Stimulated activated CD4-positive, alpha-beta T cell treated with anti-CD3 and anti-CD28 coated beads, Interleukin-4, amount 100 ng/mL, for 24 hours (primary cell): Measurements from ENCODE around the gene NKX6-2.
"Not testable (repeated sequence)": the region's sequence is repeated elsewhere in the genome, so short reads cannot be mapped to it uniquely, and the experiment has no call there.

Experiments
- DNase-seq: peaks from one replicate; pipeline ENCODE4 v3.0.0-alpha.2; 2020

NKX6-2 gene

DNA sequence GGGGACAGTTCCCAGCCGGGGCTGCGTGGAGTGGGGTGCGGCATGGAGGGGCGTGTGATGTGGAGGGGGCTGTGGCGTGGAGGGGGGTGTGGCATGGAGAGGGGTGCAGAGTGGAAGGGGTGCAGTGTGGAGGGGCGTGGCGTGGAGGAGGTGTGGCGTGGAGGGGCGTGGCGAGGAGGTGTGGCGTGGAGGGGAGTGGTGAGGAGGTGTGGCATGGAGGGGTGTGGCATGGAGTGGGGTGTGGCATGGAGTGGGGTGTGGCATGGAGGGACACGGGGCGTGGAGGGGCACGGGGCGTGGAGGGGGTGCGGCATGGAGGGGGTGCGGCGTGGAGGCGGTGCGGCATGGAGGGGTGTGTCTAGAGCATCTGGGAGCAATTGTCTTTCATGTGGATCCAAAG, 33.6 kb downstream of the NKX6-2 start:
- DNase-seq = no peak

DNA sequence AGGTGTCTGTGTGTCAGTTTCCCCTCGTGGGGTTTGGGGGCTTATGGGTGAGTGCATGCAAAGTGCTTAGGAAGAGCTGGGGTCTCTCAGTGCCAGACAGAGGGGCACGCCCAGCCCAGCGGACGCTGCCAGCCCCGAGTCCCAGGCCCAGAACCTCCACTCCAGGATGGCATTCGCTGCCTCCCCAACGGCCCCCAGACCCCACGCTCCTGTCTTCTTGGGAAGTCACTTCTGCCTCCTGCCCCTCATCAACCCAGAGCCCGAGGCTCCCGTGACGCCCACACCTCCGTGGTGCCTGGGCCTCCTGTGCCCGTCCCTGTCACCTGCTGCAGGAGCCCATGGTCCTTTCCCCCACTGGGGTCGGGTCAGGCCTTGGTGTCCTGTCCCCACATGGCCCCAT, 35.0 kb downstream of the NKX6-2 start:
- no peak for DNase-seq

DNA sequence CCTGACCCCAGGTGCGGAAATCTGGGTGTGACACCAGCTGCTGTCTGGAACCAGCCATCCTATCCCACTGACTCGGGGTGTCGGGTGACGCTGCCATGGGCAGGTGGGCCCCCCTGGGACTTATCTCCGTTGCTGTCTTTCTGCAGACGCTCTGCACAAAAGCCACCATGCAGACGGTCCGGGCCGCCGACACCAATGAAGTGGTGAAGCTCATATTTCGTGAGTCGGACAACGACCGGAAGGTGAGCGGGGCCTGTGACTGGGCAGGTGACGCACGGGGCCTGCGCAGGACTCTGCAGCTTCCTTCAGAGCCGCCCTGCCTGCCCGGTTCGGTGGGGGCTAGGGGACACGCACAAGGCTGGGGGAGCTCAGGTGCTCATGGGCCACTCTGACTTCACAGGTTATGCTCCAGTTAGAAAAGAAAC, 36.6 kb downstream of the NKX6-2 start:
- no peak for DNase-seq

DNA sequence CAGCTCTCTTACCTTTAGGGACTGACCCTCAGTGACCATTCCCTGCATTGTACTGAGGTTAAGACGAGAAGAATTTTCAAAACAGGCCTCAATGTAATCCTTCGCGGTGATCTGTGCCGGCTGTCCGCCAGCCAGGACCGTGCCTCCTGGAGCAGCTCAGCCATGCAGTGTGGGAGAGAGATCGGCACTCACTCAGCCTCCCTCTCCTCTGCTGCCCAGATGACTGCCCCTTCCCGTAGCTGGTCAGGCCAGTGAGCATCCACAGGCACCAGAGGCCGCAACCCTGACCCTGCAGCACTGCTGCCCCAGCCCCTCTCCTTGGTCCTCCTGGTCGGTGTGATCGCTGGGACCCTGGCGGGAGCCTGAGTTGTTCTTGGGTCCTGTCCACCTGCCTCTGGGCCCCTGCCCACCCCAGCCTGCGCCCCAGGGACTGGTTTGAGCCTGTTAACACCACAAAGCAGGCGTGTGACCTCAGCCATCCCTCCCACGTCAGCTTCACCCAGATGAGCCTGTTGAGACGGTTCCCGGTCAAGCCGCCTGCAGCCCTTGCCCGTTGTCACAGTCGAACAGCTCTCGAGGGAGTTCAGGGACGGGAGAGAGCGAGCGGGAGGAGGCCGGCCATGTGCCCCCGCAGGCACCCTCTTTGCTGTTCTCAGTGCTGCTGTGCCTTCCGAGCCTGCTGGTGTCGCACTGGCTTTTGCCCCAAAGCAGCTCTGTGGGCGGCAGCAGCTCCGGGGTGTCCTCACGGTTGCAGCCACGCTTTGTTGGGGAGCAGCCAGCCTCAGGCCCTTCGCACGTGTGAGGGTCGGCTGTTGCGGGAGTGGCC, 37.2 kb downstream of the NKX6-2 start:
- no peak for DNase-seq

DNA sequence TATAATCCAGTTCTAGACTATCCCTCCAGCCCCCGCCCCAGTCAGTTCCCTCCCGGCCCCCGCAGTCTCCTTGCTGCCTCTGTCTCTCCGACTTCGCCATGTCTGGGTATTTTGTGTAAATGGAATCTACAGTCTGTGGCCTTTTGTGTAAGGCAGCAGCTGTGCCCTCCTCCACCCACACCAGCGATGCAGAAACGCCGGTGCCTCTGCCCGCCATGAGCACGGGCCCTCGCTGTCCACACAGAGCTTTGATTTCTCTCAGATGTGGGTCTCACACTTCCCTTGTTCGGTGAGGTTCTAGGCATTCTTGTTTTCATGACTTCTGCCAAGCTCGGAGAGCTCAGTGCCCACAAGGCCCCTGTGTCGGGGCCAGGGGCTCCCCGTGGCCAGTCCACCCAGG, 37.8 kb downstream of the NKX6-2 start:
- DNase-seq = no peak

DNA sequence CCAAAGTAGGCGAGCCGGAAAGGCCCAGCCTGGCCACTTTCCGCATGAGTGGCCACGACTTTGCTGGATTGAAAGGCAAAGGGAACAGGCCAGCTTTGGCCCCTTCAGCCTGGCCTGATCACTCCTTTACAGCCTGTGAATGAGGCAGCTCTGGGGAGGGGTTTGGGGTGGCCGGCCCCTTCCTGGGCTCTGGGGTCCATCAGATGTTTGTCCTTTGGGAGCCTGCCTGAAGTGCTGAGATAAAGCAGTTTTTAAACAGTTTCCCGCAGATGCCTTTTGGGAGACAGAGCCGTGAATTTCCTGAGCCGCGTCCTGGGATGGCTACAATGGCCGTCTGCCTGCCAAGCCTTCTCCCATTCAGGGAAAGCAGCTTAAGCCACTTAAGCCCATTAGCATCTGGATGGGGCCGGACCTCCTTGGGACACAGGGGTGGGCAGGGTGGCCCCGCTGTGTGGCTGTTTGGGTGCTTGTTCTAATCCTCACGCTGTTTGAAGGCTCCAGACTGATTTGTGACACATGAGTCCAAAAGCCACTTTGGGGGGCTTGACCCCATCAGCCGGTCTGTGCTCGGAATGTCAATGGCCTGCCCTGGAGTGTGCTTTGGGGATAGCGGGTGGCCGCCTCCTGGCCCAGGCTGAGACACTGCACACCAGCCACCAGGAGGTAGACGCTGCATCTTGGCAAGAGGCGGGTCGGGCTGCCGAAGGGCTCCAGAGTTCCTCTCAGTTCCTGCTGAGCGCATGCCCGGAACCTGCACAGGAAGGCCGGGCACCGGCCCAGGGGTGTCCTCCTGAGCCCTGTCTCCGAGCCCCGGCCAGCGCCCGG, 38.9 kb downstream of the NKX6-2 start:
- no peak for DNase-seq

DNA sequence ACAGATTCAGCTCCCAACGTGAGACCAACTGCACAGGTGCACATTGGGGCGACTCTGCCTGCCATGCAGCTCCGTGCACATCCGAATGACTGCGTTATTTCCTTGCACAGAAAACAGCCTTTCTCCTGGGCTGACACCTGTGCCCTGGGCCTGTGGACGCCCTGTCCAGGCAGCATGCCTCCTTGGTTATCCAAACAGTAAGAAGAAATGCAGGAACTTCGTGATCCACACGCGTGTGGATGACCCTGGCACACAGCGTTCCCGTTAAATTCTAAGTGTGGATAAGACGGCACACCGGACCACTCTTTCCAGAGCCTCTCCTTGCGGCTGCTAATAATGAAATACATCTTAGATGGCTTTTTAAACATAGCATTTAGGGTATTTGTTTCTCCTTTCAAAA, 39.6 kb downstream of the NKX6-2 start:
- no peak for DNase-seq

DNA sequence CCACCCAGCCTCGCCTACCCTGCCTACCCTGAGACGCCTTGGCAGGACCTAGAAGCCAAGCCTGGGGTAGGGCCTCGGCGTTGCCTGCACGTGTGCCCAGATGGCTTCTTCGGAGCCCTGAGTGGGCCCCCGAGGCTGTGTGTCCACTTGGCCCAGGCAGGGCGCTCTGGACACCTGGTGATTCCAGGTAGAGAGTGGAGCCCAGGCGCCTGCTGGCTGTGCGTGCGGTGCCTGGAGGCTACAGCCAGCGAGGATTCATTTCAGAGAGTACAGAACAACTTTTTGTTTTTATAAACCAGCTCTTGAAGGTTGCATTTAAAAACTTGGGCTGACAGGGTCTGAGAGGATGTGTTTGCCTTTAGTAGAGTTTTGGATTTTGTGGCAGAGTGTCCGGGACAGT, 40.0 kb downstream of the NKX6-2 start:
- no peak for DNase-seq

DNA sequence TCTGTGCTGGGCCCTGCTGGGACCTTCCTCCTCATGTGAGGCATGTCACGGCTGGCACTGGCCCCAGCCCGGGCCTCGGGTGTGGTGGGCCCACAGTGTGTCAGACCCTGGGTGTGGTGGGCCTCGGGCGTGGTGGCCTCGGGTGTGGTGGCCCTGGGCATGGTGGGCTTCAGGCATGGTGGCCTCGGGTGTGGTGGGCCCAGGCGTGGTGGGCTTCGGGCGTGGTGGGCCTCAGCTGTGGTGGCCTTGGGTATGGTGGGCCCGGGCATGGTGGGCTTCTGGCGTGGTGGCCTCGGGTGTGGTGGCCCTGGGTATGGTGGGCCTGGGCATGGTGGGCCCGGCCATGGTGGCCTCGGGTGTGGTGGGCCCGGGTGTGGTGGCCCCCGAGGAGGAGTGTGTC, 40.4 kb downstream of the NKX6-2 start:
- DNase-seq = no peak

DNA sequence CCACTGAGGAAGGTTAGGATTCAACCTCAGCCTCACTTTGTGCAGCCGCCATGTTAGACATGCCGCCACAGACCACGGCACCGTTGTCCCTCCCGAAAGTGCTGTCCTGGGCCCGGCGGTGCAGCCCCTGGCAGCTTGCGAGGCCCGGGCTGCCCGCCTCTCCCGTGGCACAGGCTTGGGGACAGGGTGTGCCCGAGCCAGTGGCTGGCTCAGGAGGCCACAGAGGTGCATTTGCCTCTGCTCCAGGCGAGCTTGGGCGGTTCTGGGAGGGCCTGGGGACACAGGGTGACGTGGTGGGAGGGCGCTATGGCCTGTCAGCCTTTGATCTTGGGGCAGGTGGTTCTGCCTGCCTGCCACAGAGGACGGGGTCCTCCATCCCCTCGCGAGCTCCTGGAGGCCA, 41.1 kb downstream of the NKX6-2 start:
- no peak for DNase-seq

DNA sequence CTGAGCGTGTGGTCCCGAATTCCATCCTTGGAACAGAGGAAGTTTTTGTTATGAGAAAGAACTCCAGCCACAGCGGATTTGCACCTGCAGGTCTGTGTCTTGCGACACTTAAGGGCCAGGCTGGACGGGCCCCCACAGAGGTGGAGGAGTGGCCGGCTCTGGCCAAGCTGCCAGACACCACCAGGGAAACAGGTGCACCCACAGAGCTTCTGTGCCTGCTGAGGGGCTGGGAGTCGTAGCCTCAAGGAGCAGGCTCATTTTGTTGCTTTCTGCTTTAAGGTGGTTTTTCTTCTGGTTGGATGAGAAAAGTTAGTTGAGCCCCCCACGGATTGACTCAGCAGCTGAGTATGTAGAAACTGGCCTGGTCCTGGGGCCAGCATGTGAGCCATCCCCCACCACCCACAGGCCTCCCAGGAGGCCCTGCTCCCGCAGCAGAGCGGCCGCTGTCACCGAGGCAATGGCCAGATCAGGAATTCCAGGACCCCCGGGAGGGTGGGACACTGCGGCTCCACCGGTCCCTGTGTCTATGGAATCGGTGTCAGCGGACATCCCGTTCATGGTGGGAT, 41.9 kb downstream of the NKX6-2 start:
- no peak for DNase-seq

DNA sequence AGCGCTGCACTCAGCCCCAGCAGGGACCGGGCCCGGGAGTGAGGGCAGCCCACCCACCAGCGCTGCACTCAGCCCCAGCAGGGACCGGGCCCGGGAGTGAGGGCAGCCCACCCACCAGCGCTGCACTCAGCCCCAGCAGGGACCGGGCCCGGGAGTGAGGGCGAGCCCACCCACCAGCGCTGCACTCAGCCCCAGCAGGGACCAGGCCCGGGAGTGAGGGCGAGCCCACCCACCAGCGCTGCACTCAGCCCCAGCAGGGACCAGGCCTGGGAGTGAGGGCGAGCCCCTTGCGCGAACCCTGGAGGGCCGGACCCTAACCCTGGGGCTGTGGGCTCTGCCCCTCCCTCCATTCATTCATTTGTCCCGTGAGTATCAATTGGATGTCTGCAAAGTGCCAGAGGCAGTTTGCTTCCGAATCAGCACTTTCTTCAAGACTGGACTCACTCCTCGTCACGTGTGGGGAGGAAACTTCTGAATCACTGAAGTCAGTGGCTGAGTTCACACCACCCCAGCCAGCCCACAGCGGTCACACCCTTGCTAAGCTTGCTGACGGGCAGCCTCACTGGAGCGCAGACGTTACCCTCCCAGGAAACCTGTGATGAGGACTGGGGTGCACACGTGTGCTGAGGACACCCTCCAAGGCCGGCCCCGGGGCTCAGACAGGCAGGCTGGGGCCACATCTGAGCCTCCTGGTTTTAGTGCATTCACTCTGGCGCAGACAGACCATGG, 42.6 kb downstream of the NKX6-2 start:
- not testable (repeated sequence) for DNase-seq

DNA sequence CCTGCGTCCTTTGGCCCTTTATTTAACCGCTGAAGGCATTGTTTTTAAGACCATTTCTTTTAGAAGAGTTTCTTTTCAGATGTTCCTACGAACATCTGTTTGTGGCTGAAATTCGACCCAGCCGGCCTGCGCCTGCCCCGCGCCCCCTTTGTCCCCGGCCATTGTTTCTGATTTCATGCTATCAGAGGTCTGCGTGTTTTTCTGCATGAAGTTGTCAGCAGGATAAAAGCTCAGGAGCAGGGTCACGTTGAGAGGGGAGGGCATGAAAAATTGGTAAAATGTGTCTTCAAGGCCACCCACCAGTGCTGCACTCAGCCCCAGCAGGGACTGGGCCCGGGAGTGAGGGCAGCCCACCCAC, 43.1 kb downstream of the NKX6-2 start:
- DNase-seq = no peak

DNA sequence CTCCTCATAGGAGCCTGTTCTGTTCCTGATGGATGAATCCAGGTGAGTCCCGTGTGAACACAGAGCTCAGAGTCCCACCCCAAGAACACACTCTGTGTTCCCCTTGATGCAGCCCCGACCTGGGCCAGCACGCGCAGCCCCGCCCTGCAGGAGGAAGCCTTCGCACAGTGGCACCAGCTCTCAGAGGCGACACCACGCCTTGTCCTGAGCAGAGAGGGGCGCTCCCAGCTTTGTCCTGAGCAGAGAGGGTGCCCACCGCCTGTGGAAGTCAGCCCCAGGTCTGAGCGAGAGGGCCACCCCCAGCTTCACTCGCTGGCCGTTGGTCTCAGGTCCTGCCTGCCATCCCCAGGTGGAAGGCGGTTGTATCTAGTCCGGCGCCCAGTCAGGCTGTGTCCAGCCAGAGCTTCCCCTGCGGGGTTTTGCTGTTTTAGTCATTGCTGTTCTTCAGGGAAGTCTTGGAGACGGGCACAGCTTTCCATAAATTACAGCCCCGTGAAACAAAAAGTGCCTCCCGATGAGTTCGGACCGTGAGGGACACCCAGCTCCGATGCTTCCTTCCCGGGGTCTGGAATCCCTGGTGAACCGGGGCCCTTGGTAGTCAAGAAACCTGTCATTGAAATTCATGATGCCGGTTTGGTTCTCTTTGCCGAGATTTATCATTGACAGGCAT, 43.6 kb downstream of the NKX6-2 start:
- DNase-seq = no peak

DNA sequence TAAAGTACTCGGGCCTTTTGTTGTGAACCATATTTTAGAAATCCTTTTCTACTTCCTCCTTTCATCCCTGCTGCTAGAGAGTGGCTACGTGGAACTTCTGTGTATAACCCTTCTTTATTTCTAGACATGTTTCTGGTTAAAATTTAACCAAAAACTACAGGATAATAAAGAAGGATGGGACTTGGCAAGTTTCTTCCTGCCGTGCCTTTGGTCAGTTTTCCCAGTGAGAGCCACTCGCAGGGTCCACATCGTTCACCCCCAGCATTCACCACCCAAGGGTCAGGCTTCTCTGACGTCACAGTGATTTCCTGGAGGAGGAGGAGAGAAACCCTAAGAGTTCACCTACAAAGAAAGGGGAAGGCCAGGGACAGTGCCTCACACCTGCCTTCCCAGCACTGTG, 45.4 kb downstream of the NKX6-2 start:
- no peak for DNase-seq

DNA sequence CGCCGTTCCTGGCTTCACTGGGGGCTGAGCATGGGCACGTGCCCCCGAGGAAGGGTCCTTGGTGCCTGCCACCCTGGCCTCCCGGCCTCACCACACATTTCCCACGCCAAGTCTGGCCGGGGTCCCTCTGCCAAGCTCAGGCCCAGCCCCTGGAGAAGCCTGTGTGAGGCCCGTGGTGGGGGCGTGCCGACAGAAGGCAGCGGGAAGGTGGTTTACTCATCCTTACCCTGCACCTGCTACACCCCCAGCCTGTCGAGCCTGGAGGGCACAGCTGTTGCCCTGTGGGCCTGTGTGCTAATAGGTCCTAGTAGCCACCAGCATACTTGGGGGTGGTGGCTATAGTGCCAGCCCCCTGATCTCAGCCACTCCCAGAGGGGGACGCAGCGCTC, 46.7 kb downstream of the NKX6-2 start:
- DNase-seq = no peak

DNA sequence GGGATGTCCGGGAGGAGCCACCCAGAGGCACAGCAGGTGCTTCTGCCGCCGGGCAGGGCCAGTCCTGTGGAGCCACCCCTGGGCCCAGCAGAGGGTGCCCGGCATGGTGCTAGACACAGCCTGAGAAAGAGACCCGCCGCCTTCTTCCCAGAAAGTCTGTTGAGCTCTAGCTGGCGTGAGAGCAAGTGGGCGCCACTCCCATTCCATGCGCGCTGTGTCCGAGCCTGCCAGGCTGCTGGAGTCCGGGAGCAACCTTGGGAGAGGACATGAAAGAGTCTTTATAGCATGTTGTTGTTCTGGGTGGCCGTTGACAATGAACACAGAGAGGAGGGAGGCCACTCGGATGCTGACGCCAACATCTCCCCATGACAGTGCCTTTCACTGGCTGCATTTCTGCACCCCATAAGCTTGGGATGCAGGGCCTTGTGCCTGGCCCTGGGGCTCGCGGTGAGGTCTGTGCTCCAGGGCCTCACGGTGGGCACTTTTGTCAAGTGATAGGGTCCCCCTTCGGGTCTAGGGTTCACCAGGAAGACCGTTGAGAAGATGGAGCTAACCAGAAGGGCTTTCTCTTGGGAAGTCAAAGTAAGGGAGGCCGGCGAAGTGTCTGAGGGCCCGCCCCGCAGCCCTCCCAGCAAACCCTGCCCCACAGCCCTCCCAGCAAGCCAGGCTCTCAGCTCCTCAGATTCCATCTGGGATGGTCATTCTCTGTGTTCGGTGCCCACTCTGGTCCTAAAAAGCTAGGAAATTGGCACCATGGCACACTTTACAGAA, 47.3 kb downstream of the NKX6-2 start:
- DNase-seq = no peak

DNA sequence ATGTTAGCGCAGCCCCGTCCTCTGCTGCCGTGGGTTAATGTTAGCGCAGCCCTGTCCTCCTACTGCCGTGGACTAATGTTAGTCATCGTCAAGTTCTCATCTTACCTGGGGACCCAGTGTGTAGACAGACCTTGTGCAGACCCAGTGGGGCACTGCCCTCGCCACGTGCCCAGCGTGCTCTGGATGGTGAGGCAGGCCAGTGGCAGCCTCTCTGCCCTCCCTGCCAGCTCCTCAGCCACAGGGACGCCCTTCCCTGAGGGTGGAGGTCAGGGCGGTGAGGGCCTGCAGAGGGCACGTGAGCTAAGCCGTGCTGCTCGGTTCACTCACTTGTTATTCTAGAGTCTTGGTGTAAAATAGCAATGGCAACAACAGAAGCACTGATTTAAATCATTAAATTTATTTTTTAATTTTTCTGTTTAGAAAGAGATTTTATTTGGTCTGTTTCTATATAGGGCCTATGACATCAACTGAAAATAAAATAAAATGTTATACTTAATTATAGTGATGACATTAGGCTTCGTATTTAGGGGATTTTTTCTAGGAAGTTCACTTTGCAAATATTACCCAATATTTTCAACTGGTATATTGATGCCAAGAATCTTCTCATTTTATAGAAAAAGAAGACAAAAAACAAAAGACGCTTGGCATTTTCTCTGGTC, 48.4 kb downstream of the NKX6-2 start:
- DNase-seq = no peak

DNA sequence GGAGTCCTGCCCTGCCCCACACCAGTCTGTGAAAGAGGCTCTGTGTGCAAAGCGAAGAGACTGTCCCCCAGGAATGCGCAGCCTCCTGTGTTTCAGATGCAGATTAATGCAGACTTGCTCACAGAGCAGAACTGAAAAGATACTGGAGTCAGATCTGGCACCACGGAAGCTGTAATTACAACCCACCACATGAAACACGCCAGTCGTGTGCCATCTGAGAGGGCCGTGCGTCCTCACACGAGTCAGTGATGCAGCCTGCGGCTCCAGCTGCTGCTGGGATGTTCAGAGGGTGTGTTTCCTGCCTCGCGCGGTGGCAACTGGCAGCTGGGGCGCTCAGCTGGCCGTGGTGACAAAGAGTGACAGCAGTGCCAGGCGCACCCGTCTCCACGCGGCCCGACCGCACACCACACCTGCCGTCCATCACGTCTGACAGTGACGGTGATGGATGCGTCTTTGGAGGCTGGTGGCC, 50.0 kb downstream of the NKX6-2 start:
- DNase-seq = no peak

DNA sequence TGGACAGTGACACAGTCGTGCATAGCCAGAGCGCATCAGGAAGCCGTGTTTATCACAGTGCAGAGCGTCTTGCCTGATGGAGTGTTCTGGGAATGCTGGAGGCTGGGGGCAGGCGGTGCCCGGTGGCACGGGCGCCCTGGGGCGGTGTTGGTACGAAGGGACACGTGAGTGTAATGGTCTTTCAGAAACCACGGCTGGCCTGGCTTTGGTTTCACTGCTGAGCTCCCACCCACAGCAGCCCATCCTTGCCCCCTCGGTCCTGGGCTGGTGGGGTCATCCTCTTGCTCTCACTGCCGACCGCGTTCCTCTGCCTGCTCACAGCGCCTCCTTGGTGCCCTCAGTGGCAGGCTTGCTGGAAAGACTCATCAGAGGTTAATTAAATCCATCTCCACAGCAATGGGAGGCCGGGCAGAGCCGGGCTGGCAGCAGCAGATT, 50.6 kb downstream of the NKX6-2 start:
- no peak for DNase-seq

DNA sequence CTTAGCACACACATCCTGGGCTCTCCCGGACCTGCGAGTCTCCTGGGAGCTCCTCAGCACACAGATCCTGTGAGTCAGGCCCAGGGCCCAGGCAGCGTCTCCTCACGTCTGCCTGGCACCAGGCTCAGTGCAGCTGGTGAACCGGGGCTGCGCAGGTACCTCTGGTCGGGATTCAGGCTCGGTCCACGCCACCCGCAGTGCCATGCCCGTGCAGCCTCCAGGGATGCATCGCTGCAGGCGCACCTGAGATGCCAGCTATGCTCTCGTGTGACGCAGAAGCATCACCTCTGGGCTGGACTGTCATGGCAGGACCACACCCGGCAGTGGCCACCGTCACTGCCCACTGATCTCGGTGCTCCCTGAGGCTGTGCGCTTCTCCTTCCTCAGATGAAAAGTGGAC, 52.0 kb downstream of the NKX6-2 start:
- DNase-seq = no peak
